Stimulated activated CD4-positive, alpha-beta T cell treated with anti-CD3 and anti-CD28 coated beads, Interleukin-15, amount 100 ng/mL, for 1 hour (primary cell): Measurements from ENCODE around the gene PCNX4.

Source experiments
- DNase-seq, 2 donors: peaks; one replicate each; pipeline ENCODE4 v3.0.0-alpha.2; 2020; ENCODE audit warnings: low read depth in 1 of 2, low spot score in 1 of 2

Gene PCNX4

DNA sequence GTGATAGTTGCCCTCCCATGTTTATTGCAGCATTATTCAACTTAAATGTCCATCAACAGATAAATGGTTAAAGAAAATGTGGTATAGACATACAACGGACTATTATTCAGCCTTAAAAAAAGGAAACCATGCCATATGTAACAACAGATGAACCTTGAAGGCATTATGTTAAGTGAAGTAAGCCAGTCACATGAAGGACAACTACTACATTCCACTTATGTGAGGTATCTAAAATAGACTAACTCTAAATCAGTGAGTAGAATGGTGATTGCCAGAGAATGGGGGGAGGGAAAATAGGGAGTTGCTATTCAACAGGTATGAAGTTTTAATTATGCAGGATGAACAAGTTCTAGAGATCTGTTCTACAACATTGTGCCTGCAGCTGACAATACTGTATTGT lies 10.1 kb downstream of the PCNX4 start:
- no peak for DNase-seq

DNA sequence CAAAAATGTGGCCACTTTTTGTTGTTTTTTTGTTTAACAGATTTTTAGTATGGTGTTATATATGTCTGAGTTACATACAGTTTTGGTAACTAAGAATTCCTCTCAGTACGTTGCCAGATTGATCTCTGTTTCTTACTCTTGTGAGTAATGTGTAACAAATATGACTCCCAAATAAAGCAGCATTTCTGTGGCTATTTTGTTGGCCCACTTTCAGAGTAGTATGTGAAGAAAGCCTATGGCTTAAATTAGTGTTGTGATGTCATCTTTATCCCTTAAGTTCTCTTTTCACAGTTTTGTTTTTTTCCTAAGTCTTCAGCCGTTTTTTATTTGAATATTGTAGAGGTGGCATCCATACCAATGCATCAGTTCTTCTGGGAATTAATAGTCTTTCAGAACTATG lies 10.7 kb downstream of the PCNX4 start:
- DNase-seq: no peak

DNA sequence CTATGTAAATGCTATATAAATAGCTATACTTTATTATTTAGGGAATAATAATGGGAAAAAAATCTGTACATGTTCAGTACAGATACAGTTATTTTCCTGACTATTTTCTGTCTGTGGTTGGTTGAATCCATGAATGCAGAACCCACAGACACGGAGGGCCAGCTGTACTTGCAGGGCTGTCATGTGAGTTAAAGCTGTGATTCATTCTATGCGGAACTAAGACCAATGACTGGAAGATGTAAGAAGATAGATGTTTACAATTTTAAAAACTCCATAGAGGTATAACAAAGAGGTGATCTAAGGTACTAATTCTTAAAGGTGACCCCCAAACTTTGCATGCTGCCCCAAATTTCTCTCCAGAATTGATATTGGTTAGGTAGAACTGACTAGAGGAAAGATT lies 14.6 kb downstream of the PCNX4 start:
- no peak for DNase-seq

DNA sequence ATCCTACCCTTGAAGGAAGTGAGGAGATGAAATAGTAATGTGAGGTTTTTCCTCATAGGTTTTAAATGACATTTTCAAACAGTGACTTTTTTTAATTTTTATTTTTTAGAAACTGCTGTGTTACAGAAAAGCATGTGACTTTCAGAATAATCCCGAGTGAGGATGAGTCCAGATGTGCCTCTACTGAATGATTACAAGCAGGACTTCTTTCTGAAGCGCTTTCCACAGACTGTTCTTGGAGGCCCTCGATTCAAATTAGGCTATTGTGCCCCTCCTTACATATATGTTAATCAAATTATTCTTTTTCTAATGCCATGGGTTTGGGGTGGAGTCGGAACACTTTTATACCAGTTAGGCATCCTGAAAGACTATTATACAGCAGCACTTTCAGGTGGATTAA lies 15.8 kb downstream of the PCNX4 start:
- DNase-seq: no peak

DNA sequence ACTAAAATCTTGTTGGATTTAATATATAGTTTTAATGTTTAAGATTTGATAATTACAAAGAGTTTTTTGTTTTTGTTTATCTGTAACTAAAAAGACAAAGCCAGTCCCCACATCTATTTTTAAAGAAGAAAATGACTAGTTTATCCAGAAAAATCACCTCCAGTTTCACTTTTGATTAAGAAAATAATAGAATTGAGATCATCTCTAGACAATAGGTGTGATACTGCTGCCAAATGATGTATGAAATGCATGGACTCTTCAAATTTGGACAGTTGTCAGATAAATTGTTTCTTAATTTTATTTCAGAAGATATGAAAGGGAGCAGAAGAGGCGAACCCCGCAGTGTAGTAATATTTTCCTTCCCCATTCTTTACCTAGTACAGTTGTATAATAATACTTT lies 20.0 kb downstream of the PCNX4 start:
- DNase-seq: no peak

DNA sequence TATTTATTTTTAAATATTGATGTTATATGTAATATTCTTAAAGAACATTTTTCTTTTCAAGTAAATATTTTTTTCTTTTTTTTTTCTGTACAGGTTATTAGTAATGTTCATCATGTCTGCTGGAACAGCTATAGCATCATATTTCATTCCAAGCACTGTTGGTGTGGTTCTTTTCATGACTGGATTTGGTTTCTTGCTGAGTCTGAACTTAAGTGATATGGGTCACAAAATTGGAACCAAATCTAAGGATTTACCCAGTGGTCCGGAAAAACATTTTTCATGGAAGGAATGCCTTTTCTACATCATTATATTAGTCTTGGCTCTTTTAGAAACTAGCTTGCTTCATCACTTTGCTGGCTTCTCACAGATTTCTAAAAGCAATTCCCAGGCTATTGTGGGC lies 23.2 kb downstream of the PCNX4 start:
- no peak for DNase-seq

DNA sequence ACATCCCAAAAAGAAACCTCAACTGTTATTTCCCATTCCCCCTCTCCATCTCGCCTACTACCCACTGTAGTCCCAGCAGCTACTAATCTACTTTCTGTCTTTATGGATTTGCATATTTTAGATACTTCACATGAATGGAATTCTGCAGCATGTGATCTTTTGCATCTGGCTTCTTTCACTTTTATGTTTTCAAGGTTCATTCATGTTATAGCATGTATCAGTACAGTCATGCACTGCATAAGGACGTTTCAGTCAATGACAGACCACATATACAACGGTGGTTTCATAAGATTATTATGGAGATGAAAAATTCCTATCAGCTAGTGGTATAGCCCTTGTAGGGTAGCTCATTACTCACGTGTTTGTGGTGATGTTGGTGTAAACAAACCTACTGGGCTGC lies 24.5 kb downstream of the PCNX4 start:
- DNase-seq: no peak

DNA sequence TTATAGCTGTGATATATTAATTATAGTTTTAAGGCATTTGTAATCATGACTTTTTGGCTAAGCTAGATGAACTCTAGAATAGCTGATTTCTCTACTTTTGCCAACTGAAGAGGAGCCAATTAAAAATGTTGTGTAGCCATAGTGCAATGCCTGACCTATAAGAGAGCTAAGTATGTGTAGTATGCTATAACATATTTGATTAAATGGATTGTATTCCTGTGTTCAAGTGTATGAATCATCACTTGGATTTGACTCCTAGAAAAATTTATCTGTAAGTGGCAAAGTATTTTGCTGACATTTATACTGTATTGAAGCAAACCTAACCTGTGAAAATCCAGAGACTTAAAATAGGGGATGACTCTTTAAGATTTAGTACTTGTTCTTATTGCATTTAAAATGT lies 34.2 kb downstream of the PCNX4 start:
- DNase-seq: no peak

DNA sequence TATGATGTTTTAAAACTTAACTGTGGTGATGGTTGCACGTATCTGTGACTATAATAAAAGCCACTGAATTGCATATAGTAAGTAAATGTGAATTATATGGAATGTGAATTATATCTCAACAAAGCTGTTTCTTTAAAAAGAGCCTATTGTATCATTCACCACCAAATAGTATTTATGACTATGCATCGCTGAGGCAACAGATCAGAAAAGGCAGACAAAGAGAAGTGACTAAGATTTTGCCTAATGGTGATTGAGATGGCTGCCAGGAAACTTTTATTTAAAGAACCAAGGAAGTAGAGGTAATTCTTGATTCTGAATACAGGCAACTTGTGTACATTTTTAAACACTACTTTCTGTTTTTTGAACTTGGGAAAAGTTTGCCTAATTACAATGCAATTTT lies 41.8 kb downstream of the PCNX4 start:
- DNase-seq: no peak

DNA sequence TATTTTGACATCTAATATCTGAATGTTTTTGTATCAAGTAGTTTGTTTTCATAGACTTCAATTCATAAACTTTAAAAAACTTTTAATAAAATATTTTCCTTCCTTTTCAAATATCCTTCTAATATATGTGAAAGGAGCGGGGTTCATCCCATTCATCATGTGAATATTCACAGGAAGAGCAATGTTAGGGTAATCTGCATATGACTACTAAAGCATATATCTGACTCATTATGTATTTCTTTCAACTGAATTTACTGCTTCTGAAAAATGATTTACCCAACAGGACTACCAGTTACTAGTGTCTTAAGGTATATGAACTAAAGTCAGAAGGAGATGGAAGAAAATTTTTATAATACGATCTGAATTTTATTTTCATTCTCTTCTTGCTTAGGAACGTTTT lies 43.0 kb downstream of the PCNX4 start:
- no peak for DNase-seq

DNA sequence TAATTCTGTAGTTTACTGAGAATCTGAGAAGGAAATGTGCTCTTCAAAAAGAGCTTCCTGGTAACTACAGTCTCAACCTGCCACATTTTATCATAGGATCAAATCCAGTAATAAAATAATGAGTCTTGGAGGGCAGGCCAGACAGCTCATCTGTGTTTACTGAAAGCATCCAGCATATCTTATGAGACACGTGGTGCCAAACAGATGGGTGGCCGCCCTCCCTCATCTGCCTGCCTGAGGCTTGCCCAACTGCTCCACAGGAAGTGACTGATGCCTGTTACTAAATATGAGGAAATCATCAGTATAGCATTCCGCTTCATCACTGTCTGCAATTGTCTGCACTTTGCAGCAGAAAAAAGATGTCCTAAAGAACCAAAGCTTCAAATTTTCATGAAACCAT lies 60.0 kb downstream of the PCNX4 start:
- peak; percentile 28 to 39 for DNase-seq

DNA sequence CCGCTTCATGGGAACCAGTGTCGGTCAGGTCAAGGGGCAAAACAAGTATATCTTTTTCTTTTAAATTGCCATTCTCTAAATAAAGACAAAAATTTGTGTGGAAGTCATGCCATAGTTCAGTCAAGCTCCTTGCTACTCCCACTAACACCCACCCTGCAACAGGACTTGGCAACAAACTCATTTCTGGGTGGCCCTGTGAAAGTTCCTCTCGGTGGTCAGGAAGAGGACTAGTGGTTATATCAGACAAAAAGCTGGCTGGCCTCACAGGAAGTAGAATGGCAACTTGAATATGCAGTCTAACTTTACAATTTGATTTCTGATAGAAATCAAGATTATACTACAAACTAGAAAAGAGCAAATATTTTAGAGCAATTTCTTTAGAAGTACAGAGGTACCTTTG lies 62.3 kb downstream of the PCNX4 start:
- DNase-seq: no peak

DNA sequence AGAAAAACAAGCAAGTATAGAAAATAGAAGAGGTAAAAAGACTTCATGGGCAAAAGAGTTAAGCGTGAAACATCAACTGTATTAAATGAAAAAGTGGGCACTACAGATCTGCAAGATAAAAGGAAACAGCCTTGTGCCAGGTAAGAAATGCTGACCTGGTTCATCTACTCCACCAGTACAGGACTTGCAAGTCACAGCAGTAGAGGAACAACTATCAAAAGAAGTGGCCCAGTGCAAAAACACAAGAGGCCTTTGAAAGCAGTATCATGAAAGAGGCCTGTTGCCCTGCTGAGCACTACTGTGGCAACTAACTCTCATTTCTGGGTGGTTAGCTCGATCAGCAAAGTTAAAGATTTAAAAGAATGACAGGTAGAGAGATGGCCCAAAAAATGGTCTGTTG lies 62.9 kb downstream of the PCNX4 start:
- no peak for DNase-seq

DNA sequence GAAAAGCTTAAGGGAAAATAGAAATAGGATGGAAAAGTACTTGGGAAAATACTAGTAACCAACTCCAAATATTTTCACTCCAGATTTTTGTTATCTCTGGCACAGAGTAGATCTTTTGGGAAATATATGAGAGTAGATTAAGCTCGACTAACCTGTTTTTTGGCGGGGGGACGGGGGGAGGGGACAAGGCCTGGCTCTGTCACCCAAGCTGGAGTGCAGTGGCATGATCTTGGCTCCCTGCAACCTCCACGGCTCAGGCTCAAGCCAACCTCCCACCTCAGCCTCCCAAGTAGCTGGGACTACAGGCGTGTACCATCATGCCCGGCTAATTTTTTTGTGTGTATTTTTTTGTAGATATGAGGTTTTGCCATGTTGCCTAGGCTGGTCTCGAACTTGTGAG lies 68.7 kb downstream of the PCNX4 start:
- DNase-seq: no peak

DNA sequence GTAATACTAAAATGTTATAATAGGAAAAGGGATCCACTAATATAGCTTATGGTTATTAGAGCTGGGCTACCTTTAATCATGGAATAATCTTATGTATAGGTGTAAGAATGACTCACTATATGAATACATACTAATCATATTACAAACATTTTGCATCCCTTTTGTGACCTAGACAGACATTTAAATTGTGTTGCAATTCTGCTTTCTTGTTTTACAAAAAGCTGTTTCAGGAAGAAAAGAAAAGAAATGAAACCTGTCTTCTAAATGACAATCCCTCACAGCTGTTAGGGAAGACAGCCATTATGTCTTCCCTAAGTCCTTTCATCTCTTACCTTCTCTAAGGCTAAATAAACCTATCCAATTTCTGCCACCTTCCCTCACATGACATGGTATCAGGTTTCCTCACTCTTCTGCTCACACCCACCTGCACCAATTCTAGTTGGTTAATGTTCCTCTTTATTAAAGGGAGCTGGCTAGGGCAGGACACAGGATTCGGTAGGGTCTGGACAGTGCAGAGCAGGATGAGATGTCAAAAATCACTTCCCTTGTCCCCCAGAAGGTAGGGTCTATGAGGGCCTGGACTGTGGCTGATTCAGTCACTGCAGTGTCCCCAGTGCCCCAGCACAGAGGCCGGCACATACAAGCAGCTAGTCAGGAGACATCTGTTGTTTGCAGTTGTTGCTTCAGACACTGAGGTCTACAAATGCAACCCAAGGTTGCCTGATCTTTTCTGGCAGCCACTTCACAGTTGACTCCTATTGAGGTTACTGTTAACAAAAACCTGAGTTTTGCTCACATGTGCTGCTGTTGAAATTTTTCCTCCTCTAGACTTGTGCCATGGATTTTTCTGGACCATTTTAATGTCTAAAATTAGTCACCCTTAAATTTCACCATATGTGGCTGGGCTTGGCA lies 69.7 kb downstream of the PCNX4 start:
- no peak for DNase-seq

DNA sequence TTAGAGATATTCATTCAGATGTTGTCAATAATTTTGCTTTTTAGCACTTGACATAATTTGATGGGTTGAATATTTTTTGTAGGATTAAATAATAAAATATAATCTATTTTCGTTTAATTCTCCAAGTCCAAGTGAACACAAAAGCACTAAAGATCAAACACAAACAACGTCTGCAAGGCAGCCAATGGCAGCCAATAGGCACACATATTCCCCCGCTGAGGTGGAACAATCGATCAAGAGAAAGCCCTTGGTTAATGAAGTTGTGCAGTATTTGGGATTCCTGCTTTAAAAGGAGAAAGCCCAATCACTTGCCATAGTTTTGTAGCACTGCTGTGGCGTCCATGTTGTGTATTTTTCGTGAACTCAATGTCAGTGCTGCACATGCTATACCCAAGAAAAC lies 72.0 kb downstream of the PCNX4 start:
- DNase-seq: no peak

DNA sequence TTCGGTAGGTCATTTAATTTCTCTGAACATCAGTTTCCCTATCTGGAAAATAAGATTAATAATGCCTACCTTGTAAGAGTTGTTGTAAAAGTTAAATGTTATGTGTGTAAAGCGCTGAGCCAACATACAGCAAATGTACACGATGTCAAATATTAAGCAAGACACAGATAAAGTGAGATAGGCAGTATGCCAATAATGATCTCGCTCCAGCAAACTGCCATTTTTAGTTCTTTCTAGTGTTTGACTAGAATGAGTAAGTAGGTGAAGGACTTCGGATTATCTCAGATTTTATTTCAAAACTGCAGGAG lies 72.6 kb downstream of the PCNX4 start:
- no peak for DNase-seq

DNA sequence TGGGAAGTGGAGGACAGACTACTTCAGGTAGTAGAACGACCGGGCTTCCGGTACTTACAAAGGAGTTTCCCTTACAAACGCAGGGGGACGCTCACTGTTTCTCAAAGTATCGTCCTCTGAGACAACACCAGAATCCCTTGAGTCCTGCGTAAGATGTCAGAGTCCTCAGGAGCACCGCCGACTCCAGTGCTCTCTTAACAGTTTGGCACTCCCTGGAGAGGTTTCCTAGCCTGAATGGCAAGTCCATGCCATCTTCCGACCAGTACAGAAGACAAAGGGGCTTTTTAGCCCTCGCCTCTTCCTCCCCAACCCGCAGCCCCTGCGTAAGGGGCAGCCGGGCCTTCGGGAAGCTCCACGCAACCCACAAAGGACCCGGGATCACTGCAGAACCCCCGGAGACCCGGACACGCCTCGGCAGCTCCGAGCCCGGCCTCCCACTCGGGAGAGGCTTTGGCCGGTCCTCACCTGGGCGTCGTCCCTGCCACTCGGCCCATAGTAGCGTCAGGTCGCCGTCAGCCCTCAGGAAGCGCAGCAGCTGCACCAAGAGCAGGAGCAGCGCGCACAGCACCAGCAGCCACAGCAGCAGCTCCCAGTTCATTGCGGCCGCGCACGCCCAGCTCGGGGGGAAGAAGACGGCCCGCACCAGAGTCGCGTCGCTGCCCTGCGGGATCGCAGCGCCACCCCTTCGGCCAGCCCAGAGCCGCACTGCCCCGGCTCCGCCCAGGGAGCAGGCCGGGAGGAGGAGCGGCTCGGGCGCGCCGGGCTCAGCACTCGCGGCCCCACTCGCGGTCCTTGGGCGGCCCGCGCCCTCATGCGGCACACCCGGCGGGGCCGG lies 73.2 kb downstream of the PCNX4 start, which contains the start of gene DHRS7:
DHRS7 (minus strand) TSS at position 687 of the 835 bp plus-strand sequence; CDS start at position 598, 89 bp downstream.
- peak; percentile 32 to 52 for DNase-seq

DNA sequence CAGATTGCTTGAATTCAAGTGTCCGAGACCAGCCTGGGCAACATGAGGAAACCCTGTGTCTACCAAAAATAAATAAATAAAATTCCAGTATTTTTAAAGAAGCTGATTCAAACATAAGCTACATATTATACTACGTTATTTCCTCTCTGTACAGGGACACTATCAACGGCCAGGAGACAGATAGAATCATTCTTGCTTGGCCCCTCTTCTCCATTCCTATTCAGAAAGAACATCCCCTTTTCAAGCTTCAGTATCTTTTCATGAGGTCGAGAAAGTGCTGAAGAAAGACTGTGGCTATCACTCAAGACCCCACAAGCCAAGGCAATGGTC lies 73.8 kb downstream of the PCNX4 start:
- no peak for DNase-seq

DNA sequence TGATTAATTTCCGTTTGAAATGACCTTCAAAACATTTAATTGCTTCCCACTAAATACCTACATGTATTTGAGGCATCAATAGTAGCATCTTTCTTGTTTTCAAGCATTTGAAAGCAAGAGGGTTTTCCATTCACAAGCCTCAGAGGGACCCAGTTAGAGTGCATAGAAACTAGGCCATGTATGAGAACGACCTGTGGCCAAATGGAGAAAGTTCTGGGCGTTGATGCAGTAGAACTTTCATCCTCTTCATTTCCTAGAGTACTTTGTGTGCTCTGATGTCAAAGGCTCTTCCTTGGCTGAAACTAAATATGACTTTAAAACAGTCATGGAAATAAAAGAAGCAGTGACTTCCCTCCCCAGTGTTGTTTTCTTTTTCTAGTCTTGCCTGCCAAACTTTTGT lies 74.4 kb downstream of the PCNX4 start:
- DNase-seq: no peak

DNA sequence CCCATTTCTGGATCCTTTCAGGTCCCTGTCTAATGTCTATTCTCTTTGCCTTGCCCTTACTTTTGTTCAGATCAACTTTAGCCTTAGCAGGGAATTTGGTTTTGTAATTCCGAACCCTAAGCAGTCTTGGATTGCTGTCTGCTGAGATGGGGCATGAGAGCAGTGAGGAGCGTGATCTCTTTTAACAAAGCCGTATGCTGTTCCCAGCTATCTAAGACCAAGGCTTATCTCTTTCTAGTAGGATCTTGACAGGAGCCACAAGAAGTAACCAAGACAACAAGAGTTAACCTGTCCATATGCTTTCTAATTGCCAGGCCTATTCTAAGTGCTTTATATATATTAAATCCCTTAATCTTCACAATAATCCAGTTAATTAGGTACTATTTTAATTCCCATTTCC lies 78.0 kb downstream of the PCNX4 start:
- DNase-seq: no peak

DNA sequence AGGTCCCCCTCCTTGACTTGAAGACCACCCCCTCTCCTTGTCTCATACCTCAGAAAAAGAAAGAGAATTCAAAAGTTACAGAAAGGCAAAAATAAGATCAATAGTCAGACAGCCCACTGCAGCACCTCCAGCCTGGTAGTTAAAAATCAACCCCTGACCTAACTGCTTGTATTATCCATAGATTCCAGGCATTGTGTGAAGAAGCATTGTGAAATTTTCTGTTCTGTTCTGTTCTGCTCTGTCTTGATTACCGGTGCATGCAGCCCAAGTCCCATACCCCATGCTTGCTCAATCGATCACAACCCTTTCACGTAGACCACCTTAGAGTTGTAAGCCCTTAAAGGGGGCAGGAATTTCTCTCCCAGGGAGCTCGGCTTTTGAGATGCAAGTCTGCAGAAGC lies 79.2 kb downstream of the PCNX4 start:
- no peak for DNase-seq

DNA sequence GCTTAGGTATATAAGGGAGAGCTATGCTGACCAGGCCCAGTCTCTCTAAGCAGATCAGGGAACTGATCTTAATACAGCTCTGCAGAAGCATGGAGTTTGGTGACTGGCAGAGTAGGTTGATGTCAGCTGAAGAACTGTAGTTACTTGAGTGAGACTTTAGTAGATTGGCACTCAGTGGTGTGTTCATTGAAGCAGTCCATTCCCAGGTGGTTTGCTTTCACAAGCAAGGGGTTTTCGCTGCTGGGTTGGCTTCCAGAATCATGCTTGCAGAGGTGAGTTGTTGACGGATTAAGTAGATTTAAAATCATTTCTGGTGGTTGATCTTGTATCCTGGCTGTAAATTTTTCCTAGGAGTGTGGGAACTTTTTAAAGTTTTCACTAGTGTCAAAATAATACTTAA lies 80.0 kb downstream of the PCNX4 start:
- no peak for DNase-seq
